H1 (cell line): ENCODE results near the gene TLX1. TPM values are rescaled to one million over a fixed set of nuclear protein-coding genes. Genes with fewer than 3 reads are reported as not detected.

Source experiments
- CTCF ChIA-PET: fragments of 300-600 bp; sonication (Branson Sonifier 250); formaldehyde crosslinking; loops from one replicate; lab custom pipeline; 2021; ENCODE audit not compliant: partially characterized antibody; lab: Charles Lee
- POLR2A ChIA-PET: fragments of 300-600 bp; sonication (Branson Sonifier 250); formaldehyde crosslinking; loops from one replicate; lab custom pipeline; 2021; ENCODE audit warnings: inconsistent platforms; ENCODE audit not compliant: partially characterized antibody; lab: Charles Lee
- DNase-seq, 2 experiments: peaks; one replicate each; pipeline versions ENCODE4 v3.0.0 to v3.0.0-alpha.2; 2010 to 2022; ENCODE audit warnings: low spot score in 2 of 2, low read depth in 1 of 2, mixed read lengths in 1 of 2
- FAIRE-seq: peaks from 2 replicates; lab custom pipeline; 2011; peaks lifted over from hg19 to GRCh38; lab: Jason Lieb, UNC
- H2AFZ ChIP-seq: 2 replicates; pipeline ENCODE4 v1.8.1; 2012; ENCODE audit warnings: low read length, inconsistent platforms
- H2AK5ac ChIP-seq: 2 replicates; pipeline ENCODE4 v1.6.1; 2013; ENCODE audit warnings: low read depth, low read length
- H2BK120ac ChIP-seq: replicated peaks from 2 replicates; pipeline ENCODE3; 2013; ENCODE audit warnings: low read depth, low read length, inconsistent platforms
- H2BK12ac ChIP-seq: 2 replicates; pipeline ENCODE4 v1.6.1; 2013; ENCODE audit warnings: low read depth, low read length
- H2BK15ac ChIP-seq: 2 replicates; pipeline ENCODE4 v1.6.1; 2013; ENCODE audit warnings: low read length
- H2BK20ac ChIP-seq: 2 replicates; pipeline ENCODE4 v1.6.1; 2013; ENCODE audit warnings: low read length
- H2BK5ac ChIP-seq: 2 replicates; pipeline ENCODE4 v1.6.1; 2013; ENCODE audit warnings: low read depth, low read length
- H3K14ac ChIP-seq: 2 replicates; pipeline ENCODE4 v1.6.1; 2013; ENCODE audit warnings: inconsistent platforms; ENCODE audit not compliant: insufficient read length
- H3K18ac ChIP-seq: 2 replicates; pipeline ENCODE4 v1.6.1; 2013; ENCODE audit warnings: low read length; ENCODE audit errors: extremely low read depth
- H3K23ac ChIP-seq: 2 replicates; pipeline ENCODE4 v1.6.1; 2013; ENCODE audit warnings: inconsistent platforms; ENCODE audit not compliant: insufficient read length
- H3K23me2 ChIP-seq: 2 replicates; pipeline ENCODE4 v1.6.1; 2013; ENCODE audit warnings: low read depth, low read length
- H3K27ac ChIP-seq: 2 replicates; pipeline ENCODE4 v1.6.1; 2011; ENCODE audit warnings: low read depth, low read length, inconsistent platforms
- H3K27me3 ChIP-seq, 4 experiments: replicated peaks in 1 of 4; 1 replicate in 1 of 4; 2 replicates in 3 of 4; pipeline versions ENCODE4 v1.6.1 to v1.8.1; 2011 to 2013; ENCODE audit warnings: low read length in 3 of 4, mild to moderate bottlenecking in 3 of 4, inconsistent platforms in 2 of 4, mixed read lengths in 2 of 4, moderate library complexity in 1 of 4; ENCODE audit not compliant: control insufficient read depth in 3 of 4, insufficient read depth in 3 of 4; ENCODE audit errors: extremely low read depth in 1 of 4
- H3K36me3 ChIP-seq, 4 experiments: 2 replicates each; pipeline versions ENCODE4 v1.6.1 to v1.8.1; 2011 to 2013; ENCODE audit warnings: mild to moderate bottlenecking in 4 of 4, low read length in 3 of 4, moderate library complexity in 2 of 4, control low read depth in 1 of 4, inconsistent platforms in 1 of 4; ENCODE audit not compliant: insufficient read depth in 4 of 4, control insufficient read depth in 2 of 4
- H3K4ac ChIP-seq: replicated peaks from 2 replicates; pipeline ENCODE3; 2013; ENCODE audit warnings: low read length, low read depth, mixed read lengths, inconsistent platforms; ENCODE audit not compliant: insufficient read length
- H3K4me1 ChIP-seq, 4 experiments: replicated peaks in 1 of 4; 1 replicate in 1 of 4; 2 replicates in 3 of 4; pipeline versions ENCODE4 v1.6.1 to v1.8.1; 2011 to 2013; ENCODE audit warnings: low read length in 3 of 4, inconsistent platforms in 2 of 4, mixed read lengths in 1 of 4; ENCODE audit not compliant: insufficient read depth in 4 of 4, control insufficient read depth in 3 of 4
- H3K4me2 ChIP-seq, 2 experiments: 2 replicates each; pipeline versions ENCODE4 v1.6.1 to v1.8.1; 2011 to 2013; ENCODE audit warnings: low read depth in 2 of 2, low read length in 2 of 2, control low read depth in 1 of 2, inconsistent platforms in 1 of 2, mild to moderate bottlenecking in 1 of 2; ENCODE audit not compliant: insufficient read depth in 1 of 2
- H3K4me3 ChIP-seq, 4 experiments: fragments of 200-600, 300-600 bp in 1 of 4; sonication (generic), shearing (Covaris generic), sonication (Bioruptor Twin) in 1 of 4; 2 replicates each; pipeline versions ENCODE4 v1.5.1 to v1.8.1; 2011 to 2016; ENCODE audit warnings: low read length in 4 of 4, low read depth in 3 of 4, control low read depth in 2 of 4, inconsistent platforms in 2 of 4, mild to moderate bottlenecking in 2 of 4, mixed read lengths in 1 of 4, moderate library complexity in 1 of 4; ENCODE audit not compliant: insufficient read depth in 2 of 4; ENCODE audit errors: extremely low read depth in 1 of 4
- H3K56ac ChIP-seq: replicated peaks from 2 replicates; pipeline ENCODE3; 2013; ENCODE audit warnings: low read depth, mild to moderate bottlenecking, mixed read lengths, low read length, inconsistent platforms; ENCODE audit not compliant: insufficient read length
- H3K79me1 ChIP-seq: 2 replicates; pipeline ENCODE4 v1.6.1; 2013; ENCODE audit warnings: low read depth, low read length, control low read depth
- H3K79me2 ChIP-seq, 2 experiments: 2 replicates each; pipeline versions ENCODE4 v1.6.1 to v1.8.1; 2012 to 2013; ENCODE audit warnings: low read length in 2 of 2, mild to moderate bottlenecking in 2 of 2, inconsistent platforms in 1 of 2; ENCODE audit not compliant: insufficient read depth in 2 of 2, control insufficient read depth in 1 of 2
- H3K9ac ChIP-seq, 4 experiments: replicated peaks in 1 of 4; 1 replicate in 1 of 4; 2 replicates in 3 of 4; pipeline versions ENCODE4 v1.6.1 to v1.8.1; 2011 to 2013; ENCODE audit warnings: low read depth in 3 of 4, low read length in 3 of 4, control low read depth in 2 of 4, mild to moderate bottlenecking in 2 of 4, moderate library complexity in 2 of 4, inconsistent platforms in 1 of 4; ENCODE audit errors: extremely low read depth in 1 of 4
- H3K9me3 ChIP-seq, 2 experiments: 2 replicates each; pipeline versions ENCODE4 v1.6.1 to v1.8.1; 2012 to 2013; ENCODE audit warnings: mild to moderate bottlenecking in 2 of 2, moderate library complexity in 2 of 2, control low read depth in 1 of 2, inconsistent platforms in 1 of 2, low read depth in 1 of 2, low read length in 1 of 2, mixed read lengths in 1 of 2; ENCODE audit not compliant: insufficient read depth in 2 of 2
- H4K20me1 ChIP-seq, 2 experiments: replicated peaks in 1 of 2; 2 replicates each; pipeline versions ENCODE3 to v1.8.1; 2011 to 2013; ENCODE audit warnings: inconsistent platforms in 2 of 2, low read length in 2 of 2, mild to moderate bottlenecking in 1 of 2; ENCODE audit not compliant: insufficient read depth in 2 of 2, control insufficient read depth in 1 of 2
- H4K5ac ChIP-seq: 2 replicates; pipeline ENCODE4 v1.6.1; 2013; ENCODE audit warnings: low read length, low read depth, mixed read lengths, inconsistent platforms; ENCODE audit not compliant: insufficient read length
- H4K8ac ChIP-seq: 2 replicates; pipeline ENCODE4 v1.8.0; 2013; ENCODE audit warnings: mild to moderate bottlenecking, moderate library complexity, low read length, inconsistent platforms; ENCODE audit not compliant: insufficient read depth; ENCODE audit errors: extremely low read depth
- H4K91ac ChIP-seq: replicated peaks from 2 replicates; pipeline ENCODE3; 2013; ENCODE audit warnings: low read length, mixed read lengths, inconsistent platforms; ENCODE audit not compliant: insufficient read length
- CBX5 ChIP-seq: fragments of 300-800, 300-1000 bp; sonication (generic); IDR thresholded peaks from 2 replicates; pipeline ENCODE4 v1.7.1; 2016; ENCODE audit warnings: antibody characterized with exemption, low read length, low read depth
- CTCF ChIP-seq, 3 experiments: IDR thresholded peaks; 1 replicate in 2 of 3; 2 replicates in 1 of 3; pipeline versions ENCODE4 v1.5.1 to v1.6.1; 2011; ENCODE audit warnings: low read length in 3 of 3, mild to moderate bottlenecking in 3 of 3, inconsistent platforms in 2 of 3, low read depth in 1 of 3, moderate library complexity in 1 of 3; ENCODE audit not compliant: insufficient read depth in 1 of 3; ENCODE audit errors: control extremely low read depth in 1 of 3
- EZH2 ChIP-seq: fragments of 200-600 bp; sonication (generic); IDR thresholded peaks from 2 replicates; pipeline ENCODE4 v1.7.1; 2012; ENCODE audit warnings: low read depth, mild to moderate bottlenecking, moderate library complexity, low read length, inconsistent platforms; ENCODE audit not compliant: severe bottlenecking
- GABPA ChIP-seq: IDR thresholded peaks from 2 replicates; pipeline ENCODE4 v1.6.1; 2011; ENCODE audit warnings: mild to moderate bottlenecking, low read length, moderate library complexity, borderline replicate concordance; ENCODE audit not compliant: insufficient read depth
- HDAC2 ChIP-seq, 2 experiments: fragments of 300-600 bp in 1 of 2; sonication (generic) in 1 of 2; IDR thresholded peaks; 2 replicates each; pipeline ENCODE4 v1.6.1; 2011 to 2012; ENCODE audit warnings: low read depth in 2 of 2, low read length in 2 of 2, mild to moderate bottlenecking in 2 of 2, moderate library complexity in 2 of 2, borderline replicate concordance in 1 of 2, inconsistent platforms in 1 of 2
- JUND ChIP-seq: IDR thresholded peaks from 2 replicates; pipeline ENCODE4 v1.6.1; 2011; ENCODE audit warnings: mild to moderate bottlenecking, improper control_type of control experiment, low read length
- SUZ12 ChIP-seq: fragments of 200-600 bp; sonication (generic); IDR thresholded peaks from 2 replicates; pipeline ENCODE4 v1.6.1; 2012; ENCODE audit warnings: mild to moderate bottlenecking, inconsistent platforms, low read length, moderate library complexity, mixed read lengths
- TBP ChIP-seq: IDR thresholded peaks from 2 replicates; pipeline ENCODE4 v1.6.1; 2011; ENCODE audit warnings: low read depth, low read length, improper control_type of control experiment
- WGBS, 2 experiments: shearing (Covaris generic) in 1 of 2; methylation state at CpG; one replicate each; pipeline versions ENCODE4 v1.1.6 to v1.1.7; 2013 to 2015; ENCODE audit warnings: low lambda C conversion rate in 2 of 2, mixed read lengths in 2 of 2, inconsistent platforms in 1 of 2, low coverage in 1 of 2, missing lambda C conversion rate in 1 of 2; ENCODE audit not compliant: insufficient replicate concordance in 2 of 2, insufficient coverage in 1 of 2, insufficient read length in 1 of 2; ENCODE audit errors: extremely low coverage in 1 of 2, missing lambda C conversion rate in 1 of 2; 5-methylcytosine and 5-hydroxymethylcytosine counted together
- polyA plus RNA-seq, 7 experiments: library from polyadenylated mRNA; depleted of rRNA in 3 of 7; stranded (reverse) in 5 of 7; unstranded in 2 of 7; fragments of >200 nt in 5 of 7; fragments of 200-250 nt in 2 of 7; gene quantifications; 1 replicate in 5 of 7; 2 replicates in 1 of 7; 4 replicates in 1 of 7; pipeline versions ENCODE4 v1.2.1 to v1.2.3, GENCODE V29; 2011 to 2013; ENCODE audit warnings: missing spikeins in 2 of 7, mixed read lengths in 2 of 7
- total RNA-seq: library from RNA; stranded (reverse); fragmentation: NEBNext Ultra II Directional; extraction: Animal tissue kit (Norgen Biotek cat#: 25700); gene quantifications from 2 replicates; pipeline ENCODE4 v1.2.1, GENCODE V29; 2021

The TLX1 gene
- total and polyA plus RNA-seq, 2 of the 8 experiments (the other 6 are each of a cell fraction or from before 2014, with no cell fraction given), result not detected

- no peak overlapping the region for H3K56ac ChIP-seq
- no peak; the same call in 1 of the 2 replicates for TF ChIP-seq GABPA
- no peak for TF ChIP-seq CBX5
- no peak for TF ChIP-seq JUND
- TF ChIP-seq HDAC2 (IDR thresholded peaks at IDR 0.05; ENCODE audit: borderline replicate concordance in 1 of 2, low read depth in 2 of 2, low read length in 2 of 2), result no peak
- peak; percentile 84 for TF ChIP-seq EZH2
- peak; percentile 83 for TF ChIP-seq SUZ12
- TF ChIP-seq CTCF (IDR thresholded peaks at IDR 0.05; ENCODE audit: control extremely low read depth in 1 of 3, insufficient read depth in 1 of 3, low read depth in 1 of 3, low read length in 3 of 3), result peak in 2 of 3 experiments; percentile 41 to 63; a peak in 2 of 4 replicates
- TF ChIP-seq TBP, result 0 out of 2 replicates have a peak, but pooled peaks have one; percentile 4
Measured at GRCh38 chr10:101139421-101139911, 8.4 kb downstream of the TLX1 start.

More at GRCh38 chr10:101139421-101139911, 8.4 kb downstream of the TLX1 start:
- no peak overlapping the region for H2BK20ac ChIP-seq
- H2BK5ac ChIP-seq, result no peak overlapping the region
- POLR2A ChIA-PET, result interaction anchor here (0.9 to 1.3 kb wide), 2 partner anchors 17 to 78 kb away, joined by 3 read pairs; partner anchors contain the start of gene KAZALD1
- H3K36me3 ChIP-seq, result no peaks in the 10 kb centered on the region; a peak in 1 of 8 replicates
- H3K23me2 ChIP-seq, result peaks cover 3% of the 10 kb centered on the region; the same call in 1 of the 2 replicates
- FAIRE-seq (no peak), DNase-seq (peak in 1 of 2 experiments; percentile 73)
- no peak overlapping the region for H3K4ac ChIP-seq
- H3K23ac ChIP-seq, result no peak overlapping the region
- peak overlapping the region; percentile 48; the same call in 1 of the 2 replicates for H3K18ac ChIP-seq
- no peaks in the 10 kb centered on the region for H3K79me2 ChIP-seq
- no peak overlapping the region for H3K4me3 ChIP-seq
- CTCF ChIA-PET, result interaction anchor here (0.6 to 8.4 kb wide), 16 partner anchors 8 to 399 kb away, joined by 3 to 268 read pairs (median 18); partner anchors contain the start of genes KAZALD1 and TLX1
- no peak overlapping the region for H3K14ac ChIP-seq
- no peak overlapping the region for H3K27ac ChIP-seq
- H2BK120ac ChIP-seq, result no peak overlapping the region
- no peak overlapping the region for H4K91ac ChIP-seq
- H2BK12ac ChIP-seq, result peak overlapping the region; percentile 68; the same call in 1 of the 2 replicates
- peak overlapping the region; percentile 31 to 56; a peak in 3 of 4 replicates for H3K4me2 ChIP-seq
- H2AK5ac ChIP-seq, result no peak overlapping the region
- H4K20me1 ChIP-seq, result peaks cover 22 to 38% of the 10 kb centered on the region in 2 experiments
- H3K4me1 ChIP-seq, result peaks cover 0 to 9% (median 4%) of the 10 kb centered on the region in 4 experiments; a peak in 5 of 7 replicates
- no peak overlapping the region for H2AFZ ChIP-seq
- H3K9me3 ChIP-seq, result no peaks in the 10 kb centered on the region
- H3K79me1 ChIP-seq, result no peaks in the 10 kb centered on the region
- H4K8ac ChIP-seq, result peak overlapping the region; percentile 62; the same call in 1 of the 2 replicates
- 4% methylated on average over 29 of the region's 30 CpGs; no CpG with 5 or more reads in 1 of the 2 experiments for WGBS, 2 experiments
- no peak overlapping the region for H2BK15ac ChIP-seq
- peaks cover 97 to 100% (median 99%) of the 10 kb centered on the region in 4 experiments for H3K27me3 ChIP-seq
- H3K9ac ChIP-seq, result no peak overlapping the region
- no peak overlapping the region for H4K5ac ChIP-seq
